EL (cell line): Measurements from ENCODE around the gene NAV2.
"Not testable (repeated sequence)": the region's sequence is repeated elsewhere in the genome, so short reads cannot be mapped to it uniquely, and the experiment has no call there.

Source experiments
- DNase-seq: peaks from one replicate; pipeline ENCODE4 v3.0.0-alpha.2; 2016

NAV2 gene

GRCh38 chr11:19960410-19960809, 247.8 kb downstream of the NAV2 start:
- DNase-seq: not testable (repeated sequence)

DNA sequence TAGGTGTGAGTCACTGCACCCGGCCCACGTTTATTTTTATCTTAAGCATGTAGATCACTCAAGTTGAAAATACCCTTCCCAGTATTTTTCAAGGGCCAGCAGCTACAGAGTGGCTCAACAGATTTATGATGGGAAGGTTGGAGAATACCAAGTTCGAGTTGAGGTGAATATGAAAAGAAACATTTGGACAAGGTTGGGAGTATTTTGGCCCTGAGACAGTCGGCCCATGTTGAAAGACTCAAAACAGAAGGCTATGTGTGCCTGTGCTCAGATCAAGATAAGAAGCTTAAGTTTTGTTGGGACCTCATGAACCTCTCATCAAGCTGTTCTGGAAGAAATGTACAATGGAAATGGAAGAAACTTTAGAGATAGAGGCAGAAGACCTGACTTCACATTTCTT, 248.6 kb downstream of the NAV2 start:
- no peak for DNase-seq

- no peak for DNase-seq
Observed at GRCh38 chr11:19962053-19962800, 249.6 kb downstream of the NAV2 start.

- DNase-seq: peak; percentile 43
Observed at GRCh38 chr11:19962801-19963175, 250.2 kb downstream of the NAV2 start.

GRCh38 chr11:19963697-19964387, 251.2 kb downstream of the NAV2 start:
- no peak for DNase-seq

- no peak for DNase-seq
Observed at GRCh38 chr11:19966441-19966840, 253.8 kb downstream of the NAV2 start.

DNA sequence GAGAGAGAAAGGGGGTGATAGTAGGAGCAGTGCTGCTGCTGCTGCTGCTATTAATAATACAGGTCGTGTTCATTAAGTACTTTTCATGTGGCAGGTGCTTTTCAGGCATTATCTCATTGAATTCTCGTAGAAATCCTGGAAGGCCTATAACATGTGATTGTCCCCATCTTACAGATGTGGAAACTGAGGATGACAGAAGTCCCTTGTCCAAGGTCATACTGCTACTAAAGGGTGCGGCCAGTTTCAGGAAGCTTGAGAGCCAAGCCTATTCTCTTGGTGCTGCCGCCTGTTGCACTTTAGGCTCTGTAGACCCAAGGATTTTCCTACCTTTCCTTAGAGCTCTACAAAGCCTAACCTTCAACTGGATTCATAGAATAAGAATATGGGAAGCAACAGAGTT, 254.3 kb downstream of the NAV2 start:
- DNase-seq: no peak

DNA sequence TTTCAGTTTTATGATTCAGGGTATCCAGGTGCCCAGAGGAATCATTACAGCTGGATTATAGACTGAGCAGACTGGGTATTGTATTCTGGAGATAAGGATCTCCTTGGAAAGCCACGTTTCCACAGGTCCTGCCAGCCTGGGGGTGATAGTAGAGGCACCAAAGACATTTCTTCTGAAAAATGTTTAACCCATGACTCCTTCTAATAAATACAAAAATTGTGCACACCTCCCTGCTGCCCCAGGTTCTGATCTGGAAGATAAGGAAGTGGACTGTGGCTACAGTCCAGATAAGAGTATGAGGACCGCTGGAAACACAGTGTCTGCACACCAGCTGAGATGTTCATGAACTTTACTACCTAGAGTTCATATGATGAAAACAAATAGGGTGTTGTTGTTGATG, 255.2 kb downstream of the NAV2 start:
- DNase-seq: no peak

DNA sequence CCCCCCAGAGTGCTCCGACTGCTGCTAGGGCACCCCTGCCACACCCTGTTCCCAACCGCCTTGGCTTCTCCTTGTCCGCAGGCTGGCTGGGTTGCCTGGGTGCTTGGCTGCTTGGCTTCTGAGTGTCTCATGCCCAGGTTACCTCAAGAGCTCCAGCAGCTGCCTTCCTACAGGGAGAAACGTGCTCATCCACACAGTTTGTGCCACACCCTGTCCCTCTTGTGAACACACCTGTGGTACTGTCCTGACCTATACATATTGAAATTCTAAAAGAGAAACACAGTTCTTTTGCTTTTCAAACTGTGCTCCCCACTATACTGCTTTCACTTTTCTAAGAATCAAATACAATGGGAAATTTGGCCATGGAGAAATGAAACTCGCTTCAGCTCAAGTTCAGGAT, 256.2 kb downstream of the NAV2 start:
- no peak for DNase-seq

- no peak for DNase-seq
Observed at GRCh38 chr11:19970944-19971343, 258.3 kb downstream of the NAV2 start.

DNA sequence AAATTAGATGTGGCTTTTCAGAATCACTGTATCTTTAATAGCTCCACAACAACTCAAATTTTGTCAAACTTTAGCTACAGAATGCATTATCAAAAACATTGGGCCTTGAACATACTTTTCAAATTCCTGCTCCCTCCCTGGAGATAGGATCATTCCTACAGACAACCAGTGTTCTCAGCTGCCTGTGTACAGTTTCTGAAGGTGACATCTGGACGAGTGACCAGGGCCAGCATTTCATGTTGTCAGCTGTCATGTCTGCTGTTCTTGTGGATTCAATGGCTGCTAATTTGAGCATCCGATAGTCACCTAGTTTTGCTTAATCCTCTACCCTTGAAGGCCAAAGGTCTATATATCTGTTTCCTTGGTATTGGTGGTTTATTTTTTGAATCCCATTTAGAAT, 259.5 kb downstream of the NAV2 start:
- DNase-seq: no peak

DNA sequence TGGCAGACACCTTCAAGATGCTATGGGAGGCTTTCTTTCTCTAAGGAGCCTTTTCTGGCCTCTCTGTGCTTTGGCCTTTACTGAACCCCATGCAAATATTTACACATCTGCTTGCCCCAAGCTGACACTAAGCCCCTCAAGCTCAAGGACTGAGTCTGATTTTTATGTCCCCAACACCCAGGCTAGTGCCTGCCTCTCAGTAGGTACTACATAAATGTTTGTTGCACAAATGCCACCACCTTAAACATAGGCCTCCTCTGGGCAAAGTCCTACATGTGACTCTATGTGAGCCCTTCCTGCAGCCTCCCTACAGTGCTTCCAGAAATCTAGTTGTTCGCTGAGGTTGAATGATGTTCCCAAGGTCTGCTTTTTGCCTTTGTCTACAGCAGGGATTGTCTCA, 260.0 kb downstream of the NAV2 start:
- no peak for DNase-seq

- no peak for DNase-seq
Observed at GRCh38 chr11:19973136-19973635, 260.5 kb downstream of the NAV2 start.

GRCh38 chr11:19974886-19975285, 262.2 kb downstream of the NAV2 start:
- DNase-seq: no peak

DNA sequence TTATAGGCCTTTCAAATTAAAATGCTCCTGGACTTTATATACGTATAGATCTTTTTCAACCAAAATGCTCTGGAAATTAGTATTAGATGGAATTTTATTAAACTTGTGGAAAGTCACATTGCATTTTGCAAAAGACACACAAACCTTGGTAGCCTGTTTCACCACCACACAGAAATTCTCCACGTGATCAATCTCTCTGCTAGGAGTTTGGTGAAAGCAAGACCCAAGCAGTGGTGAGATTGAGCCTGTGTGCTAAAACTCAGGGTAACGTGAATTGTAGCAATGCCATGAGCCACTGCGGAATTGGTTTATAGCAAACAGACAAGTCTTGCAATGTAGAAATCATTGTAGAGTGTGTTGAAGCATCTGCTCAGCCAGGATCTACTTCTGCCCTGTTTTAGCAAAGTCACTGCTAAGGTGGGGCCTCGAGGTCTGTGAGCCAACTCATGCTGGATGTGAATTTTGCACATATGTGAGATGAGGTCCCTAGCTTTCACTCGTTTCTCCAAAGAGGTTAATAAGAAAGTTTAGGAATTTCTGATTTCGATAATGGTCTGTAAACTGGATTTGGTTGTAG, 262.9 kb downstream of the NAV2 start:
- no peak for DNase-seq

- DNase-seq: no peak
Observed at GRCh38 chr11:19976281-19976941, 263.8 kb downstream of the NAV2 start.

DNA sequence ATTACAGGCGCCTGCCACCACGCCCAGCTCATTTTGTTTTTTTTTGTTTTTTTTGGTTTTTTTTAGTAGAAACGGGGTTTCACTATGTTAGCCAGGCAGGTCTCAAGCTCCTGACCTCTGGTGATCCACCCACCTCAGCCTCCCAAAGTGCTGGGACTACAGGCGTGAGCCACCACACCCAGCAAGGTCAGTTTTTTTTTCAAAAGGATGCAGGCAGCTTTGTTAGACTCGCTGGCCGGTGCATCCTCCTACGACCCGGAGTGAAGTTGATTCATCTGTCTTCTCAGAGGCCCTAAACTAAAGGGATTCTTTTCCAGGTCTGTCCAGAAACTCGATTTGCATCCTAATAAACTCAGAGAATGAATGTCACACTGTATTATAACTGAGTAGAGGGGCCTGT, 265.3 kb downstream of the NAV2 start:
- no peak for DNase-seq

DNA sequence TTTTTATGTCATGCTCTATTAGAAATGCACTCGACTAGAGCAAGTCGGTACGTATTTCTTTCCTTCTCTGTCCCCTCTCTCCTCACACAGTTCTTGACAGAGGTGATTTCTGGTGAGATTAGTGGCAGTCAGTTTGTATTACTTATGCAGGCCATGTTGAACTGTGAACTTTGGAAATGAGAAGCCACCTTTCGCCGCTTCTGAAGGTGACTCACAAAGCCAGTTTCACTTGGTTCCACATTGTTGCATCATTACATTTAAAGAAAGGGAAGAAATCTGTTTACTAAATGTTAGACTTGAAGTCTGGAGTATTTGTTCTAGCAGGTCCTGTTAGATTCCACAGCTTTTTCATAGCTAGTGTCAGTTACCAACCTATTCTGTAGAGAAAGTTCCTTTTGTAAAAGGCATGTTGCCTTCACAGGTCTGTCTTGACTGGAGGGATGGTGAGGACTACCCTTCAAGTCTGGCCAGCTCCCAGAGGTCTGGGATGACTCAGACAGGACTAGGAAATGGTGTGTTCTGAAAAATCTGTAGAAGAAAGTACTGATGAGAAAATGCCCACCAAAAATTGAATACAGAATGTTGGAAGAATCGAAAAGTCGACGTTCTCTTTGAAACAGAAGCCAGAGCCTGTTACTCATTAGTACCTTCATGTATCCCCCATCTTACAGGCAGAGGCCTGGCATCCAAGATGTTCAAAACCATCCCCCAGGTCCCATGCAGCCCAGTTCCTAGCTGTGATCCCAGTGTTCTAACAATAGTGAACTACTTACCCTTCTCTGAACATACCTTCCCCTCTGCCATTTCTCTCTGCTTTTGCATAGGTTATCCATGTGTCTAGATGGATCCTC, 266.3 kb downstream of the NAV2 start:
- peak; percentile 82 for DNase-seq

DNA sequence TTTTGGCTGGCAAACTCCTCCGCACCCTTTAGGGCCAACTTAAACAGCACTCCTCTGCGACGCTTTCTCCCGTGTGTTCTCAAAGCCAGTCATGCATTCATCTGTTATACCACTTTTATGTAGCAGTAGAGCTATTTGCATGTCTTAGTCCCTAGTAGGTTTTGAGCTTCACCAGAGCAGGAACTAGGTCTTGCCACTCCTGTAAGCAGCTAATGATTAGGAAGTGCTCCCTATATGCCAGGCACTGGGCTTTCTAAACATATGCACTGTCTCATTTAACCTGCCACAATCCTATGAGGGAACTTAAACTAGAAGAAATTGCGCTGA, 266.8 kb downstream of the NAV2 start:
- no peak for DNase-seq

- no peak for DNase-seq
Observed at GRCh38 chr11:19980388-19980787, 267.8 kb downstream of the NAV2 start.

DNA sequence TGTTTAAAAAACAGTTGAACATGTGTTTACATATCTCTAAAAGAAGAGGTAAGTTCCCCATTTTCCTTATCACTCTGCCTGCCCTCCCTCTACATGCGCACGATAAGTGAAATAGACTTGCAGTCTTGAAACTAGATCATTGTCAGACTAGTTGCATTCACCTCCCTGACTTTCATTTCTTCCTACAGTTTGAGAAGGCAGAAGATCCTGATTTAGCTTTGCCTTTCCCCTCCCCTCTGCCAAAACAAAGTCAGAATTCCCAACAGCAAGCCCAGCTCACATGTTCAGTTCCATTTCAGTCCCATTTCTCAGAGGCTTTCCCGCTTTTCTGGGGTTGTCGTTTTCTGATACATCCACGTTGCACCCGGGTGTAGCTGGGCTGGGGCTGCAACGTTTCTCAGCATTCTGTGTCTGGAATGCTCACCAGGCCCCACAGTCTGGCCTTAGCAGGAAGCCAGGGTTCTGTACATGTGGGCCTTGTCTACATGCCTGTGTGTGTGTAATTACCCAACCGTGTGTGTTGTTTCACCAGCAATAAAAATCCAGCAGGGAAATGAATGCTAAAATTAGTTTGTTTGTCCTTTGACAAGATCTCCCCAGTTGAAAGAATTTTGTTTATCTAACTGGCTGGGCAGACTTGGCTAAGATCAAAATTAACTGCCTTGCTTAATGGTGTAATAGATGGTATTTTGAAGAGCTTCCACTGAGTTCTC, 268.5 kb downstream of the NAV2 start:
- peak; percentile 45 for DNase-seq
